Globus pallidus (tissue), 1 donor: ENCODE measurements around the gene NAALAD2.
"Not testable (repeated sequence)": the region's sequence is repeated elsewhere in the genome, so short reads cannot be mapped to it uniquely, and the experiment has no call there.

Source experiments
- DNase-seq: peaks from one replicate; pipeline ENCODE4 v3.0.0-alpha.2; 2015; ENCODE audit warnings: low spot score

The NAALAD2 gene

GRCh38 chr11:90134478-90135003 is at the start of gene NAALAD2:
Gene NAALAD2 (plus strand): TSS chr11:90134663. CDS start chr11:90134759, 96 bp downstream.
- peak; percentile 70 for DNase-seq

GRCh38 chr11:90085650-90086049 is 48.8 kb upstream of the NAALAD2 start, which contains the start of gene UBTFL1:
Gene UBTFL1 (plus strand): TSS chr11:90085950. CDS start chr11:90085950, 0 bp downstream.
- not testable (repeated sequence) for DNase-seq

GRCh38 chr11:90088731-90089130 is 45.7 kb upstream of the NAALAD2 start:
- DNase-seq = not testable (repeated sequence)

DNA sequence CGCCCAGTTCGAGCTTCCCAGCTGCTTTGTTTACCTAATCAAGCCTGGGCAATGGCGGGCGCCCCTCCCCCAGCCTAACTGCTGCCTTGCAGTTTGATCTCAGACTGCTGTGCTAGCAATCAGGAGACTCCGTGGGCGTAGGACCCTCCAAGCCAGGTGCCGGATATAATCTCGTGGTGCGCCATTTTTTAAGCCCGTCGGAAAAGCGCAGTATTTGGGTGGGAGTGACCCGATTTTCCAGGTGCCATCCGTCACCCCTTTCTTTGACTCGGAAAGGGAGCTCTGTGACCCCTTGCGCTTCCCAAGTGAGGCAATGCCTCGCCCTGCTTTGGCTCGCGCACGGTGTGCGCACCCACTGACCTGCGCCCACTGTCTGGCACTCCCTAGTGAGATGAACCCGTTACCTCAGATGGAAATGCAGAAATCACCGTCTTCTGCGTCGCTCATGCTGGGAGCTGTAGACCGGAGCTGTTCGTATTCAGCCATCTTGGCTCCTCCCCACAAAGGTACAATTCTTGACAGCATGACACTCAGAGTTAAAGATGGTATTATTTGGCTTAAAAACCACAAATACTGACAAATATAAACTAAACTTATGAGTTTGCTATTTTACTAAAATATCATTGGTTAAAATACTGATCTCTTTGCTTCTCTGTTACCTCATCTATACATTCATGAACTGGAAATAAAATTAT is 39.1 kb upstream of the NAALAD2 start:
- not testable (repeated sequence) for DNase-seq

DNA sequence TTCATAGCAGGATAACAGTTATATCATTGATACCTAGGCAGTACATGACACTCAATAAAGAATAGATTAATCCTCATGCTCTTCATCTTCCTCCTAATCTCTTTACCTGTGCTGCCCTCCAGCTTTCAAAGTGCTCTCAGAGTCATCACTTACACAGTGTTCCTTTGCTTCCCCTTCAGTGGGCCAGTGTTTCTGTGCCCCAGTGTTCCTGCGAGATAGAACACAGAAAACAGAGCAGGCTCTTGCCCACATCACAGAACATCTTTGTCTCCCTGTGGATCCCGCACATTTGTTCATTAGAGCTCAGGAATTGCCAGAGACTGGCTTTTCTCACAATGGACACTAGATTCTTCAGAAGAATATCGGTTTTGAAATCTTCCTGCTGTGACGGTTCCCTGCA is 36.2 kb upstream of the NAALAD2 start:
- peak; percentile 51 for DNase-seq

- no peak for DNase-seq
Measured at GRCh38 chr11:90100431-90100830, 34.0 kb upstream of the NAALAD2 start.

- DNase-seq = no peak
Measured at GRCh38 chr11:90113541-90113940, 20.9 kb upstream of the NAALAD2 start.

DNA sequence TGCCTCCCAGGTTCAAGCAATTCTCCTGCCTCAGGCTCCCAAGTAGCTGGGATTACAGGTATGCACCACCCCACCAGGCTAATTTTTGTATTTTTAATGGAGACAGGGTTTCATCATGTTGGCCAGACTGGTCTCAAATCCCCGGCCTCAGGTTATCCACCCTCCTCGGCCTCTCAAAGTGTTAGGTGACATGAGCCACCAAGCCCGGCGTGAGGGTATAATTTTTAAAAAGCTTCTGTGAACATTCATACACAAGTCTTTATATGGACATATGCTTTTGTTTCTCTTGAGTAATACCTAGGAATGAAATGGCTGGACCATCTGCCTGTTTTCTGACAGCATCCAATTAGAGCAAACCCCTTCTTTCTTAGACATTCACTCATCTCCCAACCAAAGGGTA is 14.3 kb upstream of the NAALAD2 start:
- no peak for DNase-seq

DNA sequence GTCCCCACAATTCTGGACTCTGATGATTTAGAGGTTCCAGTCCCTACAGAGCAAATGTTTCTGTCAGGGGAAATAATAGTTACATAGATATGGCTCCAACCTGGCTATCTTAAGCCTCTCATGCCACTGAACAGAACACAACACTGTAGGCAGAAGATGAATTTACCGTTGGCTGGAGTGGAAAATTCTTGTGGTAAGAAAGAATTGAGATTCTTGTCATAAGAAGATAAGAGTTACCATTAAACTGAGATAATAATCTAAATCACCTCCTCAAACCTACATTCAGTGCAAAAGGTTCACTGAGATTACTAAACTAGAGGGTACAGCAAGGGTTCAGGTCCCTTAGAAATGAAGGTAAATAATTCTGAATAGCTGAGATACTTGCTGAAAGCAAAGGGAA is 10.1 kb upstream of the NAALAD2 start:
- no peak for DNase-seq

DNA sequence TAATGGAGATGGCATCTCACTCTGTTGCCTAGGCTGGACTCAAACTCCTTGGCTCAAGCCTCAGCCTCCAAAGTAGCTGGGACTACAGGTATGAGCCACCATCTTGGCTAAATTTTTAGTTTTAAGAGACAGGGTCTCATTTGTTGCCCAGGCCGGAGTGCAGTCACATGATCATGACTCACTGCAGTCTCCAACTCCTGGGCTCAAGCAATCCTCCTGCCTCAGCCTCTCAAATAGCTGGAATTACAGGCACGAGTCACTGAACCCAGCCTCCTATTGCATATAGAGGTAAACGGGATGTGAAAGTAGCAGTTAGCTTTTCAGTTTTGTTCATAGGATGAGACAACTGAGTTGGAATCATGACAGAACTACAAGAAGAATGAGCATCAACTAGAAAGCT is 9.5 kb upstream of the NAALAD2 start:
- no peak for DNase-seq

GRCh38 chr11:90133560-90134477 is 644 bp upstream of the NAALAD2 start:
- no peak for DNase-seq

GRCh38 chr11:90135016-90135415 is 553 bp downstream of the NAALAD2 start:
- peak; percentile 7 for DNase-seq

GRCh38 chr11:90148900-90149299 is 14.4 kb downstream of the NAALAD2 start:
- no peak for DNase-seq

DNA sequence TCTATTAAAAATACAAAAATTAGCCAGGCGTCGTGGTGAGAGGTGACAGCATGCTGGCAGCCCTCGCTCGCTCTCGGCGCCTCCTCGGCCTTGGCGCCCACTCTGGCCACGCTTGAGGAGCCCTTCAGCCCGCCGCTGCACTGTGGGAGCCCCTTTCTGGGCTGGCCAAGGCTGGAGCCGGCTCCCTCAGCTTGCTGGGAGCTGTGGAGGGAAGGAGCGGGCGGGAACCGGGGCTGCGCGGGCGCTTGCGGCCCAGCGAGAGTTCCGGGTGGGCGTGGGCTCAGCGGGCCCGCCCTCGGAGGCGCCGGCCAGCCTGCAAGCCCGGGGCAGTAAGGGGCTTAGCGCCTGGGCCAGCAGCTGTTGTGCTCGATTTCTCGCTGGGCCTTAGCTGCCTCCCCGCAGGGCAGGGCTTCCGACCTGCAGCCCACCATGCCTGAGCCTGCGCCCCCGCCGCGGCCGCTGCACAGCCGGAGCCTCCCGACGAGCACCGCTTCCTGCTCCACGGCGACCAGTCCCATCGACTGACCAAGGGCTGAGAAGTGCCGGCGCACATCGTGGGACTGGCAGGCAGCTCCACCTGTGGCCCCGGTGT is 32.6 kb downstream of the NAALAD2 start:
- not testable (repeated sequence) for DNase-seq

DNA sequence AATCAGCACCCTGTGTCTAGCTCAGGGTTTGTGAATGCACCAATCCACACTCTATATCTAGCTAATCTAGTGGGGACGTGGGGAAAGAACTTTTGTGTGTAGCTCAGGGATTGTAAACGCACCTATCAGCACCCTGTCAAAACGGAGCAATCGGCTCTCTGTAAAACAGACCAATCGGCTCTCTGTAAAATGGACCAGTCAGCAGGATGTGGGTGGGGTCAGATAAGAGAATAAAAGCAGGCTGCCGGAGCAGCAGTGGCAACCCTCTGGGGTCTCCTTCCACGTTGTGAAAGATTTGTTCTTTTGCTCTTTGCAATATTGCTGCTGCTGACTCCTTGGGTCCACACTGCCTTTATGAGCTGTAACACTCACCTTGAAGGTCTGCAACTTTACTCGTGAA is 33.2 kb downstream of the NAALAD2 start:
- DNase-seq = not testable (repeated sequence)

- DNase-seq = no peak
Measured at GRCh38 chr11:90168571-90168970, 34.1 kb downstream of the NAALAD2 start.

DNA sequence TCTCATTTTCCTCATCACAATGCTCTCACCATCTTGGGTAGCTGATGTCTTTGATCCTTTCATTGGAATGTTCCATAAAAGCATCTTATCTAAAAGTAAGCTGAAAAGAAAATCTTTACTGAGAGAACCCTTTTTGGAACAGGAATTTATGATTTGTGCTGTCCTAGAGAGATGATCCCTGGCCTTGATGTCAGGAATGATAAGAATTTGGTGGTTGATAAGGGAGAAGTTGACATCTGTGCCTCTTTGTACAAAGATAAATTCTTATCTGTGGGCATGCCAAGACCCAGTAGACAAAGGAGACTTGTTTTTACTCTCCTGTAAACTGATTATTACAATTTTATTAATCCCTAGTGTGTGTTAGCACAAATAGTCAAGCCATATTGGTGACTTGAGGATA is 36.9 kb downstream of the NAALAD2 start:
- no peak for DNase-seq

- no peak for DNase-seq
Measured at GRCh38 chr11:90176069-90176468, 41.6 kb downstream of the NAALAD2 start.

DNA sequence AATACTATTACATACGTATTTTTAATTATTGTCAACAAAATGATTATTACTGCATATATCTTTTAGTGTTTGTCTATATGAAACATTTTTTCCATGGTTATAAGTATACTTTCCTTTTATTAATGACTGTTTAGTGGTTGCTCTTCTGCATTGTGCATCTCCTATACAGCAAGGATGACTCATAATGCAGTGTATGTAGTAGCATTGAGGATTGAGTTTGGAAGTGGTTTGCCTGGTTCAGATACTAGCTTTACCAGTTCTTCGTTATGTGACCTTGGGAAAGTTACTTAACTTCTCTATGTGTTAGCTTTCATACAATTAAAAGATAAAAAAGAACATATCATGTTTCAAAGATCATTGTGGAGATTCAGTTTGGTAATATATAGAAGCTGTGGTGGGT is 44.3 kb downstream of the NAALAD2 start:
- DNase-seq = no peak

DNA sequence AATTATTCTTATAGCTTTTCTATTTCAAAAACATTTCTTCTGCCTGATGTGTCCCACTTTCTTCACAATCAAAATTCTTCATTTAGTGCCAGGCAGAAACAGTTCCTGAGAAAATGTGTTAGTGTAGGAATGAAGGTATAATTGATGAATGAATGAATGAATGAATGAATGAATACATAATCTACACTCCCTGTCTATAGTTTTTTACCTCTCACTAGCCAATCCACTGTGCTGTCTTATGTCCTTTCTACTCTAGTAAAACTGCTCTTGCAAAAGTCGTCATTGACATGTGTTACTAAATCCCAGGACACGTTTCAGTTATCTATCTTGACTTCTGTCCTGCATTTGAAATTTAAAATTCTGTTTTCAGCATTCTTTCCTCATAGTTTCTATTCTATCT is 45.5 kb downstream of the NAALAD2 start:
- DNase-seq = no peak

- no peak for DNase-seq
Measured at GRCh38 chr11:90187839-90188238, 53.4 kb downstream of the NAALAD2 start.

DNA sequence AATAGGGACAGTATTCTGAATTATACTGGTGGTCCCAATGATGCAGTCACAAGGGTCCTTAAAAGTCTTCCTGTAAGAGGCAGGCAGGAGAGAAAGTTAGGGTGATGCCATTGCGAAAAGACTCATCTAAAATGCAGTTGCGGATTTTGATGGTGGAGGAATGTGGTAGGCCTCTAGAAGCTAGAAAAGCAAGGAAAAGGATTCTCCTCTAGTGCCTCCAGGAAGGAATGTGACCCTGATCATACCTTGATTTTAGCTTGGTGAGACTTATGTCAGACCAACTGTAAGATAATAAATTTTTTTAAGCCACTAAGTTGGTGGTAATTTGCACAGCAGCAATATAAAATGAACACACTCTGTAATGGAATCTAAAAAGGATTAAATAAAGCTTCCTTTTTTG is 54.5 kb downstream of the NAALAD2 start:
- DNase-seq = no peak
